CD4-positive, alpha-beta T cell treated with Interleukin-2 at 100 ng/mL for 4 hours (primary cell): ENCODE results near the gene JMJD1C.
A peak's percentile ranks its signal among the peaks of the same experiment; 100 is the strongest.

Source experiments
- DNase-seq: peaks from one replicate; pipeline ENCODE4 v3.0.0-alpha.2; 2020; ENCODE audit warnings: low spot score

JMJD1C gene

GRCh38 chr10:63481815-63482421, 16.1 kb upstream of the JMJD1C start:
- DNase-seq = no peak

- no peak for DNase-seq
These were observed 14.5 kb upstream of the JMJD1C start for GRCh38 chr10:63480237-63480636.

GRCh38 chr10:63478564-63478963, 12.8 kb upstream of the JMJD1C start:
- no peak for DNase-seq

GRCh38 chr10:63477927-63478326, 12.2 kb upstream of the JMJD1C start:
- no peak for DNase-seq

- no peak for DNase-seq
These were observed 8.7 kb upstream of the JMJD1C start for GRCh38 chr10:63474488-63474887.

- DNase-seq = no peak
These were observed 5.2 kb upstream of the JMJD1C start for GRCh38 chr10:63470928-63471327.

GRCh38 chr10:63468947-63469346, 3.2 kb upstream of the JMJD1C start:
- no peak for DNase-seq

GRCh38 chr10:63467841-63468240, 2.1 kb upstream of the JMJD1C start:
- DNase-seq = no peak

- DNase-seq = peak; percentile 43
These were observed 563 bp upstream of the JMJD1C start for GRCh38 chr10:63466144-63466935.

GRCh38 chr10:63464402-63465292, 1.1 kb downstream of the JMJD1C start:
- no peak for DNase-seq

GRCh38 chr10:63462442-63462841, 3.3 kb downstream of the JMJD1C start:
- no peak for DNase-seq

- no peak for DNase-seq
These were observed 7.6 kb downstream of the JMJD1C start for GRCh38 chr10:63458177-63458576.

GRCh38 chr10:63457594-63457993, 8.2 kb downstream of the JMJD1C start:
- no peak for DNase-seq

GRCh38 chr10:63456437-63457210, 9.2 kb downstream of the JMJD1C start:
- no peak for DNase-seq

- no peak for DNase-seq
These were observed 10.3 kb downstream of the JMJD1C start for GRCh38 chr10:63455507-63455906.

- DNase-seq = no peak
These were observed 11.1 kb downstream of the JMJD1C start for GRCh38 chr10:63454631-63455030.

- no peak for DNase-seq
These were observed 13.3 kb downstream of the JMJD1C start for GRCh38 chr10:63452524-63452923.

GRCh38 chr10:63446716-63447440, 18.9 kb downstream of the JMJD1C start:
- DNase-seq = no peak

GRCh38 chr10:63441404-63441803, 24.4 kb downstream of the JMJD1C start:
- no peak for DNase-seq

GRCh38 chr10:63439607-63440006, 26.2 kb downstream of the JMJD1C start:
- no peak for DNase-seq
